ENCODE measurements around the gene RHBDD1. TPM values are rescaled to one million over a fixed set of nuclear protein-coding genes. Genes with fewer than 3 reads are reported as not detected.

Gene RHBDD1
- total RNA-seq, 1 experiment from 2014 or later = 28.0 TPM

DNA sequence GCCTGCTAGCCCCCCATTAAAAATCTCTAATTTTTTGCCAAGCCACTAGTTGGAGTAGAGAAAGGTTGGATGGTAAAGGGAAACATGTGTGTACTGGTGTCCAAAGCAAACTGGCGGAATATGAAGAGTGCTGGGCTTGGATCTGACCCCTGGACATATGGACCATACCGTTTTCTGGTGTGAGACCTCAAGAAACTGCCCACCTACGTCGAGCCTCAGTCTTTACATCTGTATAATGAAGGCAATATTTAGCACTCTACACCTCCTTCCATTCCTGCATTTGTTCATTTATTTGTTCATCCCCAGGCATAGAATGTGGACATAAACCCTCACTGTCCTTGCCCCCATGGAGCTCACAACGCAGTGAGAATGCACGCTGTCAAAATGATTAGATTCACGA lies 142.4 kb downstream of the RHBDD1 start:
- H3K4me3 ChIP-seq (ENCODE audit: low read depth, low read length, poor library complexity, severe bottlenecking) = no peak overlapping the region
- POLR2A ChIA-PET (ENCODE audit: low non-redundant PET) = no interaction called here
- no peaks in the 10 kb centered on the region for H3K9me3 ChIP-seq (ENCODE audit: low read depth, low read length, poor library complexity, severe bottlenecking)
- H3K27ac ChIP-seq (ENCODE audit: low read depth, low read length, poor library complexity, severe bottlenecking) = no peak overlapping the region
- no peaks in the 10 kb centered on the region for H3K27me3 ChIP-seq (replicated peaks; ENCODE audit: insufficient read depth, low read depth, low read length, poor library complexity)
- DNase-seq (ENCODE audit: low spot score) = no peak
- TF ChIP-seq, protein P1, sequence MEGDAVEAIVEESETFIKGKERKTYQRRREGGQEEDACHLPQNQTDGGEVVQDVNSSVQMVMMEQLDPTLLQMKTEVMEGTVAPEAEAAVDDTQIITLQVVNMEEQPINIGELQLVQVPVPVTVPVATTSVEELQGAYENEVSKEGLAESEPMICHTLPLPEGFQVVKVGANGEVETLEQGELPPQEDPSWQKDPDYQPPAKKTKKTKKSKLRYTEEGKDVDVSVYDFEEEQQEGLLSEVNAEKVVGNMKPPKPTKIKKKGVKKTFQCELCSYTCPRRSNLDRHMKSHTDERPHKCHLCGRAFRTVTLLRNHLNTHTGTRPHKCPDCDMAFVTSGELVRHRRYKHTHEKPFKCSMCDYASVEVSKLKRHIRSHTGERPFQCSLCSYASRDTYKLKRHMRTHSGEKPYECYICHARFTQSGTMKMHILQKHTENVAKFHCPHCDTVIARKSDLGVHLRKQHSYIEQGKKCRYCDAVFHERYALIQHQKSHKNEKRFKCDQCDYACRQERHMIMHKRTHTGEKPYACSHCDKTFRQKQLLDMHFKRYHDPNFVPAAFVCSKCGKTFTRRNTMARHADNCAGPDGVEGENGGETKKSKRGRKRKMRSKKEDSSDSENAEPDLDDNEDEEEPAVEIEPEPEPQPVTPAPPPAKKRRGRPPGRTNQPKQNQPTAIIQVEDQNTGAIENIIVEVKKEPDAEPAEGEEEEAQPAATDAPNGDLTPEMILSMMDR (conservative IDR thresholded peaks at IDR 0.05; ENCODE audit: low read depth, low read length) = no peak
- TF ChIP-seq EZH2 (IDR thresholded peaks at IDR 0.05; ENCODE audit: borderline replicate concordance, low read depth, low read length, poor library complexity, severe bottlenecking) = no peak
- CTCF ChIA-PET = no interaction called here
- intact Hi-C loops (cut with micrococcal nuclease; ENCODE audit: unreplicated experiment) = no loop called here
- BruUV-seq (replicated peaks) = no TSS peak
- H3K4me1 ChIP-seq (ENCODE audit: insufficient read depth, low read length, poor library complexity, severe bottlenecking) = peaks cover 8% of the 10 kb centered on the region
- no peaks in the 10 kb centered on the region for H3K36me3 ChIP-seq (ENCODE audit: insufficient read depth, low read length, poor library complexity, severe bottlenecking)

DNA sequence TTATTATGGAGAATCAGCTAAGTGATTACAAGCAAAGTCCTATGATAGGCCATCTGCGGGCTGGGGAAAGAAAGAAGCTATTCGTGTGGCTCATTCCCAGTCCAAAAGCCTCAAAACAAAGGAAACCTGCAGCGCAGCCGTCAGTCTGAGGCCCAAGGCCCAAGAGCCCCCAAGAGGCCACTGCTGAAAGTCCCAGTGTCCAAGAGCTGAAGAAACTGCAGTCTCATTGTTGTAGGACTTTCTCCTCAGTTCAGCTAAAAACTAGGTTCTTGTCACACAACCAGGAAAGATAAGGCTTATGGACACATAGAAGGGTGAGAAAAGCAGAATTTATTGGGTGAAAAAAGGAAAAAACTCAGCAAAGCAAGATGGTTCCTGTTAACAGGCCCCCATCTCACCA lies 143.2 kb downstream of the RHBDD1 start:
- ChIA-PET POLR2A (ENCODE audit: low non-redundant PET) (no interaction called here), CTCF (no interaction called here)
- intact Hi-C loops (cut with micrococcal nuclease; ENCODE audit: unreplicated experiment) = no loop called here
- BruUV-seq (replicated peaks) = no TSS peak
- H3K27me3 ChIP-seq (replicated peaks; ENCODE audit: insufficient read depth, low read depth, low read length, poor library complexity) = no peaks in the 10 kb centered on the region
- peaks cover 9% of the 10 kb centered on the region for H3K4me1 ChIP-seq (ENCODE audit: insufficient read depth, low read length, poor library complexity, severe bottlenecking)
- TF ChIP-seq, protein P1 (conservative IDR thresholded peaks at IDR 0.05; ENCODE audit: low read depth, low read length) = no peak
- no peak for TF ChIP-seq EZH2 (IDR thresholded peaks at IDR 0.05; ENCODE audit: borderline replicate concordance, low read depth, low read length, poor library complexity, severe bottlenecking)
- no peak overlapping the region for H3K4me3 ChIP-seq (ENCODE audit: low read depth, low read length, poor library complexity, severe bottlenecking)
- no peaks in the 10 kb centered on the region for H3K36me3 ChIP-seq (ENCODE audit: insufficient read depth, low read length, poor library complexity, severe bottlenecking)
- no peaks in the 10 kb centered on the region for H3K9me3 ChIP-seq (ENCODE audit: low read depth, low read length, poor library complexity, severe bottlenecking)
- no peak overlapping the region for H3K27ac ChIP-seq (ENCODE audit: low read depth, low read length, poor library complexity, severe bottlenecking)
- DNase-seq (ENCODE audit: low spot score) = no peak

DNA sequence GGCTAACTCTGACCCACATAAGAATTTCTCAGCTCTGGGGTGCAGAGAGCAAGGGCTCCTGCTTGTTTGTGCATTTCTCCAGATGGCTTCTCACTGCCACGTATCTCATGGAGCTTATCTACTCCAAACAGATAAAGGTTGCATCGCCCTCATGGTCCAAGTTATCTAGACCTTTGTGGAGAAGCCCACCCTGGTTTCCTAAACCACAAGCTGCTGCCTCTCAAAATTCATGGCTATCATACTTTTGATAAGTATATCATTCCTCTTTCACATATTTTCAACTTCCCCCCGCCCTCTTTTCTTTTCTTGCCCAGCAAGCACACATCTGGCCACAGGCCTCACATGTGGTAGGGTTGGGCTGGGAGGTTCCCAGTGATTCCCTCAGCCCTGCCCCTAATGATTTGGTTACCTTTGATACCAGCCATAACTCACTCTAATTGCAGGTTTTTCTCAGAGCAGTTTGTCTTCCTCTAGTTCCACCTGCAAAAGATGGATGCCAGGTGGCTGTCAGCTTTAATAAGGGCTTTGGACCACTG lies 146.0 kb downstream of the RHBDD1 start:
- Histone ChIP-seq H3K27me3 (replicated peaks; ENCODE audit: insufficient read depth, low read depth, low read length, poor library complexity) (no peaks in the 10 kb centered on the region), H3K4me1 (ENCODE audit: insufficient read depth, low read length, poor library complexity, severe bottlenecking) (peaks cover 21% of the 10 kb centered on the region), H3K27ac (ENCODE audit: low read depth, low read length, poor library complexity, severe bottlenecking) (no peak overlapping the region), H3K9me3 (ENCODE audit: low read depth, low read length, poor library complexity, severe bottlenecking) (no peaks in the 10 kb centered on the region), H3K36me3 (ENCODE audit: insufficient read depth, low read length, poor library complexity, severe bottlenecking) (no peaks in the 10 kb centered on the region), H3K4me3 (ENCODE audit: low read depth, low read length, poor library complexity, severe bottlenecking) (no peak overlapping the region)
- intact Hi-C loops (cut with micrococcal nuclease; ENCODE audit: unreplicated experiment) = no loop called here
- ChIA-PET POLR2A (ENCODE audit: low non-redundant PET) (no interaction called here), CTCF (interaction anchor here (0.6 kb wide), 1 partner anchor 40 kb away, joined by 5 read pairs; no protein-coding TSS in a partner anchor)
- BruUV-seq (replicated peaks) = no TSS peak
- no peak for DNase-seq (ENCODE audit: low spot score)
- no peak for TF ChIP-seq EZH2 (IDR thresholded peaks at IDR 0.05; ENCODE audit: borderline replicate concordance, low read depth, low read length, poor library complexity, severe bottlenecking)
- TF ChIP-seq, protein P1 (conservative IDR thresholded peaks at IDR 0.05; ENCODE audit: low read depth, low read length) = no peak

Measured in A673 (cell line).